K562 (cell line): ENCODE measurements around the gene PRDM10.

Experiments
- GABPA ChIP-seq: fragments of 200-800 bp; sonication (Bioruptor generic); conservative IDR thresholded peaks from 2 replicates; pipeline ENCODE4 v1.6.1; 2016; ENCODE audit warnings: low read depth, missing genetic modification characterization, missing compliant biosample characterization
- HDAC2 ChIP-seq: fragments of 450-650 bp; IDR thresholded peaks from 2 replicates; pipeline ENCODE4 v1.6.1; 2016; ENCODE audit warnings: mild to moderate bottlenecking
- KDM1A ChIP-seq, 2 experiments: fragments of 450-650 bp; IDR thresholded peaks; 2 replicates each; pipeline ENCODE4 v1.6.1; 2016; ENCODE audit warnings: mild to moderate bottlenecking in 2 of 2
- MAX ChIP-seq: sonication (generic); formaldehyde crosslinking; IDR thresholded peaks from 2 replicates; pipeline ENCODE4 v1.9.0; 2022; ENCODE audit warnings: mild to moderate bottlenecking, missing genetic modification reagents
- NR1H2 ChIP-seq: sonication (generic); formaldehyde crosslinking; IDR thresholded peaks from 2 replicates; pipeline ENCODE4 v1.4.0; 2020; ENCODE audit warnings: mild to moderate bottlenecking, missing genetic modification reagents
- POLR2A ChIP-seq: fragments of 450-650 bp; conservative IDR thresholded peaks from 2 replicates; pipeline ENCODE4 v1.6.1; 2016
- POLR3A ChIP-seq: IDR thresholded peaks from 2 replicates; pipeline ENCODE4 v1.6.1; 2011; ENCODE audit warnings: borderline replicate concordance, mild to moderate bottlenecking, moderate library complexity; ENCODE audit not compliant: insufficient read length, insufficient read depth; ENCODE audit errors: extremely low read depth
- PPARD ChIP-seq: fragments of 250-450 bp; sonication (Bioruptor Pico); IDR thresholded peaks from 2 replicates; pipeline ENCODE4 v1.8.0; 2022; ENCODE audit warnings: inconsistent platforms, mild to moderate bottlenecking, moderate library complexity
- RB1 ChIP-seq: fragments of 450-650 bp; IDR thresholded peaks from 2 replicates; pipeline ENCODE4 v1.6.1; 2017; ENCODE audit warnings: low read depth, mild to moderate bottlenecking
- RBBP5 ChIP-seq: fragments of 200-600 bp; sonication (generic); IDR thresholded peaks from 2 replicates; pipeline ENCODE4 v1.6.1; 2012; ENCODE audit warnings: borderline replicate concordance, mild to moderate bottlenecking, low read length, control low read depth, inconsistent platforms; ENCODE audit not compliant: insufficient read depth, poor library complexity, severe bottlenecking

GRCh38 chr11:130029137-130029536 lies 26.5 kb upstream of the PRDM10 start:
- no peak for TF ChIP-seq POLR3A
- no peak for TF ChIP-seq POLR2A
- no peak for TF ChIP-seq MAX (CRISPR knock-in tag)
- no peak for TF ChIP-seq PPARD (CRISPR knock-in tag)
- TF ChIP-seq KDM1A (IDR thresholded peaks at IDR 0.05): no peak
- no peak for TF ChIP-seq RBBP5
- TF ChIP-seq NR1H2: no peak
- no peak for TF ChIP-seq HDAC2
- TF ChIP-seq GABPA (tag): no peak
- no peak for TF ChIP-seq RB1
